ENCODE results near the gene SEC14L1. TPM values are rescaled to one million over a fixed set of nuclear protein-coding genes. Genes with fewer than 3 reads are reported as not detected.
A peak's percentile ranks its signal among the peaks of the same experiment; 100 is the strongest.

The SEC14L1 gene
- total RNA-seq, result 60.7 and 79.6 TPM in 2 replicates

DNA sequence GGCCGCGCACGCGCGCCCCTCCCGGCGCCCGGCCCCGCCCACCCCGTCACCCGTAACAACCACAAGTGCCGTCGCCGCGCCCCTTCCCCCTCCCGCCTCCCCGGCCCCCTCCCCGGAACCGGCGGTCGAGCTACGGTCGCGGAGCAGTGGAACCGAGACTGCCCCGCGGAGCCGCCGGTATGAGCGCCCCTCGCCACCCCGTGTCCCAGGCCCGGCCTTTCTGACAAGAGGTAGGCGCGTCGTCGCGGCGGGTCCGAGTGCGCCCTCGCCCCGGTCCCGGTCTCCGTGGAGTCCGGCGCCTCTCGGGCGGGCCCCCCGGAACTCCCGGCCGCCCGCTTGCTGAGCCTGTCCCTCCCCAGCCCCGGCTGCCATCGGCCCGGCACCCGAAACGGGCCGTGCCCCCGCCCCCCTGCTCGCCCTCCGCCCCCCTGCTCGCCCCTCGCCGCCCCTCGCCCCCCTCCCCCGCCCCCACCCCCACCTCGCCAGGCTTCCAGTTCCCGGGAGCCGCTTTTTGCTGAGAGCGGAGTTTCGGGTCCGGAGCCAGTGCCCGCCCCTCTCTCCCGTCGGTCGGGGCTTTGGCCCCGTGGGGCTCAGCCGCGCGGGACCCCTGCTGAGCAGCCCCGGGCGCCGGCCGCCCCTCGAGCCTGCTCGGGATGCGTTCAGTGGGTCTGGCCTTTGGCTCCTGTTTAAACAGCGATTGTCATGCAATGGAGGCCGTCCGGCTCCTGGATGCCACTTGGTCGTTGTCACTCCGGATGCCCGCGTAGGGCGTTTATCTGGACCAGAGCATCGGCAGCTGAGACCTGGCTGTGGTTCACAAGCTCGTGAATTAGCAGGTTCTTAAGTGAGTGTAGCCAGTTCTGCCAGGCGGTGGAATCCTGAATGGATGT is at the start of gene SEC14L1:
SEC14L1 (plus strand) TSS at position 92 of the 890 bp plus-strand sequence. CDS start 2,628 bp downstream, outside the sequence.
- ChIA-PET CTCF (interaction anchor here (0.6 to 2.5 kb wide), 2 partner anchors 34 to 53 kb away, joined by 3 to 12 read pairs; no protein-coding TSS in a partner anchor), POLR2A (interaction anchor here (0.6 to 4.0 kb wide), 25 partner anchors 10 to 987 kb away, joined by 3 to 59 read pairs (median 6); partner anchors contain the start of genes METTL23, TMC6 and TNRC6C)
- peak; percentile 47 for DNase-seq
- H3K9me3 Mint-ChIP-seq, result no peaks in the 10 kb centered on the region
- intact Hi-C loops (cut with micrococcal nuclease), result loop anchor here (1.0 to 10.0 kb wide), 11 partner anchors 34 to 1700 kb away; partner anchors contain the start of genes JMJD6, METTL23, SRSF2 and USP36
- TF ChIP-seq CTCF (IDR thresholded peaks at IDR 0.05), result no peak
- H3K4me1 Mint-ChIP-seq, result peaks cover 61% of the 10 kb centered on the region
- peak within 1 kb of the TSS; percentile 94 for H3K27ac Mint-ChIP-seq
- peak within 1 kb of the TSS; percentile 92 for H3K4me3 Mint-ChIP-seq
- H3K36me3 Mint-ChIP-seq (ENCODE audit: low read depth), result peaks cover 29% of the 10 kb centered on the region
- no peaks in the 10 kb centered on the region for H3K27me3 Mint-ChIP-seq
- ATAC-seq (ENCODE audit: low read depth), result no peak

- peaks cover 71% of the 10 kb centered on the region for H3K36me3 Mint-ChIP-seq (ENCODE audit: low read depth)
Observed at GRCh38 chr17:77092025-77092424, 48.7 kb upstream of the SEC14L1 start.

GRCh38 chr17:77095461-77095860 is 45.3 kb upstream of the SEC14L1 start:
- DNase-seq, result no peak
- peaks cover 27% of the 10 kb centered on the region for H3K4me1 Mint-ChIP-seq
- ATAC-seq (ENCODE audit: low read depth), result no peak
- no peaks in the 10 kb centered on the region for H3K9me3 Mint-ChIP-seq
- no peaks in the 10 kb centered on the region for H3K27me3 Mint-ChIP-seq
- ChIA-PET POLR2A (interaction anchor here (0.6 to 1.2 kb wide), 3 partner anchors 93 to 230 kb away, joined by 3 to 5 read pairs (median 5); no protein-coding TSS in a partner anchor), CTCF (interaction anchor here (1.1 to 1.6 kb wide), 2 partner anchors 9 to 152 kb away, joined by 3 to 8 read pairs; no protein-coding TSS in a partner anchor)
- no peak overlapping the region for H3K4me3 Mint-ChIP-seq
- peaks cover 76% of the 10 kb centered on the region for H3K36me3 Mint-ChIP-seq (ENCODE audit: low read depth)
- TF ChIP-seq CTCF (IDR thresholded peaks at IDR 0.05), result no peak
- no peak overlapping the region for H3K27ac Mint-ChIP-seq
- intact Hi-C loops (cut with micrococcal nuclease), result no loop called here

More at GRCh38 chr17:77092025-77092424, 48.7 kb upstream of the SEC14L1 start:
- Mint-ChIP-seq H3K4me3 (no peak overlapping the region), H3K27me3 (no peaks in the 10 kb centered on the region), H3K9me3 (no peaks in the 10 kb centered on the region), H3K27ac (no peak overlapping the region), H3K4me1 (peaks cover 49% of the 10 kb centered on the region)
- ATAC-seq (ENCODE audit: low read depth) (no peak), DNase-seq (no peak)
- intact Hi-C loops (cut with micrococcal nuclease), result no loop called here
- no peak for TF ChIP-seq CTCF (IDR thresholded peaks at IDR 0.05)
- ChIA-PET CTCF (no interaction called here), POLR2A (interaction anchor here (0.6 to 1.2 kb wide), 2 partner anchors 10 to 12 kb away, joined by 3 to 4 read pairs; no protein-coding TSS in a partner anchor)

- DNase-seq, result no peak
- TF ChIP-seq CTCF (IDR thresholded peaks at IDR 0.05), result no peak
- Mint-ChIP-seq H3K4me3 (no peak overlapping the region), H3K27me3 (no peaks in the 10 kb centered on the region), H3K27ac (peak overlapping the region; percentile 50), H3K9me3 (no peaks in the 10 kb centered on the region), H3K4me1 (peaks cover 21% of the 10 kb centered on the region), H3K36me3 (ENCODE audit: low read depth) (peaks cover 71% of the 10 kb centered on the region)
- CTCF ChIA-PET, result interaction anchor here (1.6 kb wide), 1 partner anchor 151 kb away, joined by 8 read pairs; no protein-coding TSS in a partner anchor
- POLR2A ChIA-PET, result interaction anchor here (0.6 kb wide), 1 partner anchor 407 kb away, joined by 4 read pairs; no protein-coding TSS in a partner anchor
- intact Hi-C loops (cut with micrococcal nuclease), result loop anchor here (1.0 to 2.0 kb wide), 2 partner anchors 44 to 151 kb away; partner anchors contain the start of gene SEC14L1
- ATAC-seq (ENCODE audit: low read depth), result peak; percentile 56
Observed at GRCh38 chr17:77096570-77097214, 44.1 kb upstream of the SEC14L1 start.
